Calu3 (cell line): Measurements from ENCODE around the gene FAM221B. TPM values are rescaled to one million over a fixed set of nuclear protein-coding genes. Genes with fewer than 3 reads are reported as not detected.
A peak's percentile ranks its signal among the peaks of the same experiment; 100 is the strongest.

Source experiments
- BruUV-seq: library from RNA; stranded (reverse); fragments of 400-500 nt; replicated peaks from 2 replicates; lab custom pipeline; 2021; lab: Mats Ljungman, UMichigan
- CTCF ChIA-PET: fragments of 300-600 bp; sonication (Branson Sonifier 250); formaldehyde crosslinking; loops from one replicate; lab custom pipeline; 2022; ENCODE audit warnings: antibody characterized with exemption; lab: Charles Lee
- DNase-seq: peaks from one replicate; pipeline ENCODE4 v3.0.0; 2022
- H3K27ac Mint-ChIP-seq: one replicate; pipeline ENCODE4 v1.8.0; 2022; ENCODE audit warnings: mixed read lengths; ENCODE audit not compliant: unreplicated experiment
- H3K27me3 Mint-ChIP-seq: one replicate; pipeline ENCODE4 v1.8.0; 2022; ENCODE audit warnings: mixed read lengths; ENCODE audit not compliant: unreplicated experiment
- H3K36me3 Mint-ChIP-seq: one replicate; pipeline ENCODE4 v1.8.0; 2022; ENCODE audit warnings: mild to moderate bottlenecking, moderate library complexity, mixed read lengths; ENCODE audit not compliant: insufficient read depth, unreplicated experiment
- H3K4me1 Mint-ChIP-seq: one replicate; pipeline ENCODE4 v1.8.0; 2022; ENCODE audit warnings: mild to moderate bottlenecking, low read depth, mixed read lengths; ENCODE audit not compliant: unreplicated experiment
- H3K4me3 Mint-ChIP-seq: one replicate; pipeline ENCODE4 v1.8.0; 2022; ENCODE audit warnings: mild to moderate bottlenecking, low read depth, moderate library complexity, mixed read lengths; ENCODE audit not compliant: unreplicated experiment
- H3K9me3 Mint-ChIP-seq: one replicate; pipeline ENCODE4 v1.8.0; 2022; ENCODE audit warnings: low read depth, mixed read lengths; ENCODE audit not compliant: unreplicated experiment
- CTCF ChIP-seq: fragments of 200-600 bp; IDR thresholded peaks from one replicate; pipeline ENCODE4 v1.8.0; 2022; ENCODE audit warnings: antibody characterized with exemption; ENCODE audit not compliant: unreplicated experiment
- intact Hi-C: fragments of 100-400 bp; cut with micrococcal nuclease; formaldehyde crosslinking; loops from one replicate; pipeline ENCODE4 v1.10.0; 2022; ENCODE audit not compliant: unreplicated experiment
- total RNA-seq: library from RNA; stranded (reverse); gene quantifications from 2 replicates; pipeline ENCODE4 v1.2.3, GENCODE V29; 2022

Gene FAM221B
- total RNA-seq, 1 experiment from 2014 or later = not detected

- Mint-ChIP-seq H3K27ac (no peak overlapping the region), H3K36me3 (peaks cover 17% of the 10 kb centered on the region), H3K4me3 (no peak overlapping the region), H3K27me3 (peaks cover 13% of the 10 kb centered on the region), H3K4me1 (peaks cover 24% of the 10 kb centered on the region), H3K9me3 (no peaks in the 10 kb centered on the region)
- no peak for TF ChIP-seq CTCF
- DNase-seq = no peak
- intact Hi-C loops = no loop called here
- CTCF ChIA-PET = no interaction called here
- BruUV-seq = no TSS peak
Observed at GRCh38 chr9:35831040-35831439, 2.5 kb upstream of the FAM221B start.

DNA sequence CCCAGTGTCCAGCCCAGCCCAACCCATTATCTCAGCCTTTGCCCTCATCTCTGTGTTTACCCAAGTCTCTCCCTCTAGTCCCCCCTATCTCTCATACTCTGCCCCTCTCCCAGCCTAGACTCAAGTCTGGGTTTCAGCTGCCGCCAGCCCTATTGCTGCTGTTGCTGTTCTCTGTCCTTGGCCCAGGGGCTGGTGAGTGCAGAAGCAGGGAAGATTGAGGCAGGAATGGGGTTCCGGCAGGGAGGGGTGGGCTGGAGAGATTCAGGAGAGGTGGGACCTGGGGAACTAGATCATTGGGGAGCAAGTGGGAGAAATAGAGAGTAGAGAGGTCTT lies 1.2 kb upstream of the FAM221B start:
- Mint-ChIP-seq H3K36me3 (peaks cover 17% of the 10 kb centered on the region), H3K4me1 (peaks cover 21% of the 10 kb centered on the region), H3K4me3 (peak overlapping the region; percentile 89), H3K27ac (no peak overlapping the region), H3K27me3 (peaks cover 13% of the 10 kb centered on the region), H3K9me3 (no peaks in the 10 kb centered on the region)
- intact Hi-C loops = loop anchor here (2.0 kb wide), 1 partner anchor 15 kb away; the partner anchor contains the start of gene HINT2
- no peak for TF ChIP-seq CTCF
- CTCF ChIA-PET = no interaction called here
- DNase-seq = no peak
- BruUV-seq = no TSS peak

- CTCF ChIA-PET = interaction anchor here (0.8 to 1.0 kb wide), 3 partner anchors 15 to 77 kb away, joined by 3 read pairs; partner anchors contain the start of genes HINT2 and HRCT1
- peak within 1 kb of the TSS; percentile 84 for H3K27ac Mint-ChIP-seq
- intact Hi-C loops = loop anchor here (2.0 kb wide), 1 partner anchor 14 kb away; the partner anchor contains the start of gene HINT2
- peaks cover 17% of the 10 kb centered on the region for H3K36me3 Mint-ChIP-seq
- BruUV-seq = no TSS peak
- no peaks in the 10 kb centered on the region for H3K9me3 Mint-ChIP-seq
- peak within 1 kb of the TSS; percentile 89 for H3K4me3 Mint-ChIP-seq
- peak; percentile 88 for DNase-seq
- H3K27me3 Mint-ChIP-seq = peaks cover 13% of the 10 kb centered on the region
- no peak for TF ChIP-seq CTCF
- peaks cover 16% of the 10 kb centered on the region for H3K4me1 Mint-ChIP-seq
Observed at GRCh38 chr9:35829084-35829763, 692 bp upstream of the FAM221B start, which contains the start of gene TMEM8B. Gene TMEM8B, plus strand, starts transcription at chr9:35829228. Its CDS starts 220 bp downstream, at chr9:35829448.

- H3K27ac Mint-ChIP-seq = no peak overlapping the region
Observed at GRCh38 chr9:35827486-35827885, 1.0 kb downstream of the FAM221B start.

More at GRCh38 chr9:35827486-35827885, 1.0 kb downstream of the FAM221B start:
- peaks cover 12% of the 10 kb centered on the region for H3K36me3 Mint-ChIP-seq
- H3K4me1 Mint-ChIP-seq = peaks cover 2% of the 10 kb centered on the region
- DNase-seq = no peak
- CTCF ChIA-PET = no interaction called here
- no peak overlapping the region for H3K4me3 Mint-ChIP-seq
- no peaks in the 10 kb centered on the region for H3K9me3 Mint-ChIP-seq
- BruUV-seq = no TSS peak
- peaks cover 23% of the 10 kb centered on the region for H3K27me3 Mint-ChIP-seq
- intact Hi-C loops = no loop called here
- no peak for TF ChIP-seq CTCF
